ENCODE results near the gene SHOC2. TPM values are rescaled to one million over a fixed set of nuclear protein-coding genes. Genes with fewer than 3 reads are reported as not detected.

The SHOC2 gene
- total RNA-seq, 2 donors from 2014 or later: 43.0 to 49.4 TPM

GRCh38 chr10:110971638-110972037, 52.2 kb downstream of the SHOC2 start:
- intact Hi-C loops (cut with DNase I): loop anchor here in 1 of 2 donors (10.0 kb wide), 1 partner anchor 47 kb away; no protein-coding TSS in a partner anchor
- no peak for ATAC-seq
- no peak for DNase-seq

GRCh38 chr10:110972231-110973134, 53.1 kb downstream of the SHOC2 start:
- ATAC-seq (no peak), DNase-seq (no peak)
- intact Hi-C loops (cut with DNase I): loop anchor here in 1 of 2 donors (10.0 kb wide), 1 partner anchor 48 kb away; no protein-coding TSS in a partner anchor

DNA sequence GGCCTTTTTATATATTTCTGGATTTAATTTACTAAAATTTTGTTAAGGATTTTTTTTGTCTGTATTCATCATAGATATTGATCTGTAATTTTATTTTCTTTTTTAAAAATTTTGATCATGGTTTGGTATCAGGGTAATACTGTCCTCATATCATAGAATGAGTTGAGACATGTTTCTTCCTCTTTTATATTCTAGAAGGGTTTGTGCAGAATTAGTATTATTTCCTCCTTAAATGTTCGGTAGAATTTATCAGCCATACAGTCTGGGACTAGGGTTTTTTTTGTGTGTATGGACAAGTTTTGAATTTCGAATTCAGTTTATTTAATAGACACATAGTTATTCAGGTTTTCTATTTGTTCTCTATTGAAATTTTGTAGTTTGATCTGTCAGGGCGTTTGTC, 54.0 kb downstream of the SHOC2 start:
- DNase-seq: no peak
- intact Hi-C loops (cut with DNase I): loop anchor here in 1 of 2 donors (10.0 kb wide), 1 partner anchor 49 kb away; no protein-coding TSS in a partner anchor
- no peak for ATAC-seq

- ATAC-seq (no peak), DNase-seq (no peak)
- intact Hi-C loops (cut with DNase I): loop anchor here in 1 of 2 donors (10.0 kb wide), 1 partner anchor 52 kb away; no protein-coding TSS in a partner anchor
Observed at GRCh38 chr10:110976577-110976976, 57.2 kb downstream of the SHOC2 start.

DNA sequence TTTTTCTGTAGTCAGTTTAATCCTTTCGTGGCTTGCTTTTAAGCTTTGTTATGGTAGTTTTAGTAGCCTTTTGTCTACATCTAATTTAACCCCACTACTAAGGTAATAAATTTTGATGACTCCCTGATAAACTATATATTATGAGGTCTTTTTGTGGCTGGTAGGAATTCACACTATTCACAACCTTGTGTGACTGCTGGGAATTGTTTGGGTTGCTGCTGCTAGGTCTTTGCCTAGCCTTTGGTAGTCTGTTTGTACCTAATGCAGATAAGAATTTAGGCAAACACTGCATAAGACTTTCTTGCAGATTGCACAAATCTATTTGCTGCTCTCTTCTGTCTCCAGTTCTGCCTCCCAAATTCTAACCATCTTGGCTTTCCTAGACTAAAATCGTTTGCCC, 58.3 kb downstream of the SHOC2 start:
- DNase-seq (no peak), ATAC-seq (peak in 1 of 2 donors; percentile 44)
- intact Hi-C loops (cut with DNase I): loop anchor here in 1 of 2 donors (10.0 kb wide), 1 partner anchor 53 kb away; no protein-coding TSS in a partner anchor

DNA sequence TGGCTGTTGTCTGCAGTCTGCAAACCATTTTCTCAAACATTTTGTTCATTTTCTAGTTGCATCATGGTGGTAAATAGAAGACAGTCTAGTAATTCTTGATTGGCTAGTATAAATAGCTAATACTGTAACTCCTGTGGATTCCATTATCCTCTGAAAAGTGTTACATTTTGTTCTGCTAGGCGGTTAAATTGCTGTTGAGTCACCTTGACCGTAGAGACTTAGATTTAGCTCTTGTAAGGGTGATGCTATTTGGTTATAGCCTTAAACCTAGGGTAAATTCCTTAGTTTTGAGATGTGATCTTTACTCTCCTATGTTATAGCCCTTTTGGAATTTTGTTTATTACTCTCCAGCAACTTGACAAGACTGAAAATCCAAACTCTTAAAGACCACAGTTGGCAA, 58.8 kb downstream of the SHOC2 start:
- no peak for ATAC-seq
- DNase-seq: no peak
- intact Hi-C loops (cut with DNase I): loop anchor here in 1 of 2 donors (10.0 kb wide), 1 partner anchor 53 kb away; no protein-coding TSS in a partner anchor

DNA sequence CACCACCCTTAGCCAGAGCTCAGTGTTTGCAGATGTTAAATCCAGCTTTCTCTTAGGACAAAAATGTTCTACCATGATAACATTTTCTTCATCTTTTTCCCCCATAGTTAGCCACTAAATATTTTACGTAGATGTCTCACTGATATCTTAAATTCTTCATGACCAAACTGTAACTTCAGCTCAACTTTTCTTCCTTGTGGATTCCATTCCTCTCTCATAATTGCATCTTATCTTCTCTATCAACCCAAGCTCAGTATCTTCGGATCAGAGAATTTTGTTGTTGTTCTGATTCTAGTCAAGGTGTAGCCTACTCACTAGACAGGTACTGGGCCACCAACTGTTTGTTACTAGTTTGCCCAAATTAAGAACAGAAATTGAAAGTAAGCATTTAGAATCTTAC, 60.2 kb downstream of the SHOC2 start:
- no peak for DNase-seq
- no peak for ATAC-seq
- intact Hi-C loops (cut with DNase I): loop anchor here in 1 of 2 donors (10.0 kb wide), 1 partner anchor 55 kb away; no protein-coding TSS in a partner anchor

- no peak for DNase-seq
- intact Hi-C loops (cut with DNase I): no loop called here
- no peak for ATAC-seq
Observed at GRCh38 chr10:110980807-110981206, 61.4 kb downstream of the SHOC2 start.

GRCh38 chr10:110983466-110983865, 64.1 kb downstream of the SHOC2 start:
- intact Hi-C loops (cut with DNase I): no loop called here
- DNase-seq: no peak

DNA sequence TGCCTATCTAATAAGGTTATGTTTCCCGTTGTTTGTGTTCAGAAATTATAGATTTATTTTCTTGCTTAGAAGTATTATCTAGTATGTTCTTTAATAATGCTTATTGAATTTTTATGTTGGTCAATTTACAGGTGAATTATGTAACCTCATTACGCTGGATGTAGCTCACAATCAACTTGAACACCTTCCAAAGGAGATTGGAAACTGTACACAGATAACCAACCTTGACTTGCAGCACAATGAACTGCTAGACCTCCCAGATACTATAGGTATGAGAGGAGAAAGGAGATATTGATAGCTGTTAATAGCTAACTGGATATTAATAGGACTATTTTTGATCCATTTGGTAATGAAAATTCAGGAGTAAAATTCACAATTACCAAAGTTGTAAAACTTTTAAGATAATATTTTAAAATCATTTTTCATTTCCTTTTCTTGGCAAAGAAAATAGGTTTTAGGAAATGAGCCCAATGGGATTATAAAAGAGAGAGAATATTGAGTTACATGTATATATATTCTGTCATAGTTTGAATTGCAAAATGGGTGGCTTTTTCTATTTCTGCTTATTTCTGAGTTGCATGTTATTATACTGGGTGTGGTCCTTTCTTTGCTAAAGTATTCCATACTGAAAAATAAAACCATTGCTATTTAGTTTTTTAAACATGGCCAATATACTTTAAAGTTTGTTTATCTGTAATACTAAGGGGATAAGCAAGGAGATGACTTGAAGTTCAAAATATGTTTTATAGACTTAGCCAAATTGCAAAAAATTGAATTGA, 66.3 kb downstream of the SHOC2 start:
- DNase-seq (no peak), ATAC-seq (no peak)
- intact Hi-C loops (cut with DNase I): no loop called here

More at GRCh38 chr10:110983466-110983865, 64.1 kb downstream of the SHOC2 start:
- no peak for ATAC-seq

DNA sequence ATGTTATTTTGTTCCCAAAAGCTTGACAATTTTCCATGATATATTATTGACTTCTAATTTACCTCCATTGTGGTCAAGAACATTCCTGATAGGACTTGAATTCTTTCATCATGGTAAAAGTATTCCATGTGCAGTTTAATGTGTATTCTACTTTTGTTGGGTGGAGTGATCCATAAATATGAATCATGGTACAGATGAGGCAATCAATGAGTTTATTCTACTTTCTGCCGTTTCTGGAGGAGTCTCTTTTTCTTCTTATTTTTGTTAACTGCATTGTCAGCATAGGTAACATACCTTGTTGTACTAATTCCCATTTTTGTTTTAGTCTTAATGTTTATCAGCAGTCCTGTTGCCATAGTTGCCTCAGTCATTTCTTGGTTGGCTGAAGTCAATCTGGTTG, 69.6 kb downstream of the SHOC2 start:
- no peak for ATAC-seq
- intact Hi-C loops (cut with DNase I): no loop called here

GRCh38 chr10:110992006-110992800, 72.8 kb downstream of the SHOC2 start:
- no peak for ATAC-seq

More for the DNA sequence above, 69.6 kb downstream of the SHOC2 start:
- DNase-seq: no peak

DNA sequence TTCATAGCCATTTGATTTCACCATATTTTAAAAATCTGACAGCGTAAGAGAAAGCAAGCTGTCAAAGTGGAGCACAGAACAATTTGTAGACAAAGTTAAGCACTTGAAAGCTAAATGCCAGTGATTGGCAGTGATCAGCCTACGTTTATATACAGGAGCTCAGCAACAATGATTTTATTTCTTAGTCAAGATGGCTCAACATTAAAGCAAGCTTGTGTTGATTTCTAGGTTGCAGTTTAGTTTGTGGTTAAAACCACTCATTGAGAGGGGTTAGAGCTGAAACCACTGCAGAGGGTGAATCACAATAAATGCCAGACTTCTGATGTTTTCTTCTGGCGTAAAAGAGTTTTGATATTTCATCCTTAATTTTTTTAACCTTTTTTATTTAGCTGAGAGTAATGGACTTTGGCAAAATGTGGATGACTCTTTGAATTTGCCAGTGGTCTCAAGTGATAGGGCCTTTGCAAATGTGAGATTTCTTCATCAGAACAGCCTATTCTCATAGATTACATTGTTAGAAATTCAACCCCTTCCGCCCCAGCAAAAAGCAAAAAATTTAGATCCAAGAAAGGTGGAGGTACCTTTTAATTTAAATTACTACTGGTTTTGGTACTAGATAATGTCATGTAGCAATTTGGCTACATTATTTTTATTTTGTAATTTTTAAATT, 73.8 kb downstream of the SHOC2 start:
- ATAC-seq (no peak), DNase-seq (no peak)
- intact Hi-C loops (cut with DNase I): no loop called here

More at GRCh38 chr10:110992006-110992800, 72.8 kb downstream of the SHOC2 start:
- DNase-seq: no peak
- intact Hi-C loops (cut with DNase I): no loop called here

GRCh38 chr10:110994406-110995086, 75.1 kb downstream of the SHOC2 start:
- DNase-seq: no peak
- intact Hi-C loops (cut with DNase I): no loop called here
- ATAC-seq: no peak

- no peak for DNase-seq
- intact Hi-C loops (cut with DNase I): no loop called here
- ATAC-seq: no peak
Observed at GRCh38 chr10:110995301-110995700, 75.9 kb downstream of the SHOC2 start.

GRCh38 chr10:110996256-110996655, 76.9 kb downstream of the SHOC2 start:
- no peak for ATAC-seq
- intact Hi-C loops (cut with DNase I): no loop called here
- DNase-seq: no peak

GRCh38 chr10:111004016-111004415, 84.6 kb downstream of the SHOC2 start:
- intact Hi-C loops (cut with DNase I): no loop called here
- no peak for ATAC-seq
- no peak for DNase-seq

DNA sequence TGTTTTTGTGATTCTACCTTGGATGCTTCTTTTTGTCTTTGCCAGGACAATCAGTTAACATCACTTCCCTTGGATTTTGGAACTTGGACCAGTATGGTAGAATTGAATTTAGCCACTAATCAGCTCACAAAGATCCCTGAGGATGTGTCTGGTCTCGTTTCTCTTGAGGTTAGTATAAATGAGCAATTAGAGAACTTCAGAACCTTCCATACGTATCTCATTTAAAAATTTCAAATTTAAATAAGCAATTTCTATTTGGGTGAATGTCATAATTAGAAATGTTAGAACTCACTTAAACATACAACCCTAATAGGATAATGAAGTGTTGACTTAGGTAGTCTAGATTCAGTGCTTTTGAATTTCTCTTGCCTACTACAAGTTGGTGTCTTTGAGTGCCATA, 88.1 kb downstream of the SHOC2 start:
- ATAC-seq (no peak), DNase-seq (no peak)
- intact Hi-C loops (cut with DNase I): no loop called here

All from left cardiac atrium (tissue), 4 donors.